ENCODE measurements around the gene NID1. TPM values are rescaled to one million over a fixed set of nuclear protein-coding genes. Genes with fewer than 3 reads are reported as not detected.

NID1 gene
- total RNA-seq (2022; extraction: Qiagen RNA extraction; ENCODE audit: low read depth), result 4.1 to 8.7 TPM (median 7.2 TPM) in 5 replicates

GRCh38 chr1:236064674-236065508 lies at the start of gene NID1:
TSS of gene NID1 (minus strand) at chr1:236065090. CDS start at chr1:236065079, 11 bp downstream.

Other genes with a start within 250 kb of the NID1 start
- 4.6 to 6.0 TPM (median 5.5 TPM) in 5 replicates for gene LYST, start 198.2 kb downstream of the NID1 start, total RNA-seq (2022; extraction: Qiagen RNA extraction; ENCODE audit: low read depth)
- gene GPR137B, start 77.4 kb upstream of the NID1 start, total RNA-seq (2022; extraction: Qiagen RNA extraction; ENCODE audit: low read depth), result 14.6 to 20.0 TPM (median 18.1 TPM) in 5 replicates
- 1.9 to 3.3 TPM (median 3.1 TPM) in 5 replicates for gene ERO1B, start 216.9 kb upstream of the NID1 start, total RNA-seq (2022; extraction: Qiagen RNA extraction; ENCODE audit: low read depth)

All from A549 treated with RU486 at 1 μM for 4 hours (cell line).